GM19467 (cell line): Measurements from ENCODE around the gene MADCAM1.
A peak's percentile ranks its signal among the peaks of the same experiment; 100 is the strongest.

Source experiments
- ATAC-seq: cut with Tn5 transposase; IDR thresholded peaks from one replicate; pipeline ENCODE4 v1.9.1; 2021; ENCODE audit warnings: mild to moderate bottlenecking, moderate library complexity; ENCODE audit not compliant: unreplicated experiment

Gene MADCAM1

DNA sequence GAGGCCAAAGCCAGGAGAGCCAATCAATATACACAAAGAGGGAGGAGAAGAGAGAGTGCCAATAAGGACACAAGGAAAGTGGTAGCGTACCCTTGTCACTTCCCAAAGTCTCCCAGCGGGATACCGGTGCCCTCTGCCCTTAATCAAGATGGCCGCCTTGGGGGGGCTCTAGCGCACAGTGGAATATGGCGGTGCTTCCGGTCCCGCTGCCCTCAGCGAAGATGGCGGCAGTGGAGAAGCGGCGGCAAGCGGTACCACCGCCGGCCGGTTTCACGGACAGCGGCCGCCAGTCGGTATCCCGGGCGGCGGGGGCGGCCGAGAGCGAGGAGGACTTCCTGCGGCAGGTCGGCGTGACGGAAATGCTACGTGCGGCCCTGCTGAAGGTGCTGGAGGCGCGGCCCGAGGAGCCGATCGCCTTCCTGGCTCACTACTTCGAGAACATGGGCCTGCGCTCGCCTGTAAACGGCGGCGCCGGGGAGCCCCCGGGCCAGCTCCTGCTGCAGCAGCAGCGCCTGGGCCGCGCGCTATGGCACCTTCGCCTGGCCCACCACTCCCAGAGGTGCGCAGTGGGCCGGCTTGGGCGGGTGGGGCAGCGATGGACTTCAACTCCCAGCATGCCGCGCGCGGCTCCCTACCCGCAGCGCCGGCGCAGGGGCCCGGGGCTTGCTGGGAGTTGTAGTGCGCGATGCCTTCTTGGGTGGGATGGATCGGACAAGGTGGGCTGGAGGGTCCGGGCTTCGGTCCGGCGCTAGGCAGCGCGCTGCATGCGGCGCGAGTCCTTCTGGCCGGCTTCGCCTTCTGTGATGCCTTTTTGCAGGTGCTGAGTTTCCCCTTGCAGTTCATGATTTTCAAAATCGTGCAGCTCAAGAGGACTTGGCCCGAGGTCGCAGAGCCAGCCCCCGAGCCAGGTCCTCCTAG is 11.3 kb downstream of the MADCAM1 start, which contains the start of gene TPGS1:
TPGS1 (plus strand) TSS at position 212 of the 918 bp plus-strand sequence; CDS start at position 222, 10 bp downstream.
- ATAC-seq = peak; percentile 45

DNA sequence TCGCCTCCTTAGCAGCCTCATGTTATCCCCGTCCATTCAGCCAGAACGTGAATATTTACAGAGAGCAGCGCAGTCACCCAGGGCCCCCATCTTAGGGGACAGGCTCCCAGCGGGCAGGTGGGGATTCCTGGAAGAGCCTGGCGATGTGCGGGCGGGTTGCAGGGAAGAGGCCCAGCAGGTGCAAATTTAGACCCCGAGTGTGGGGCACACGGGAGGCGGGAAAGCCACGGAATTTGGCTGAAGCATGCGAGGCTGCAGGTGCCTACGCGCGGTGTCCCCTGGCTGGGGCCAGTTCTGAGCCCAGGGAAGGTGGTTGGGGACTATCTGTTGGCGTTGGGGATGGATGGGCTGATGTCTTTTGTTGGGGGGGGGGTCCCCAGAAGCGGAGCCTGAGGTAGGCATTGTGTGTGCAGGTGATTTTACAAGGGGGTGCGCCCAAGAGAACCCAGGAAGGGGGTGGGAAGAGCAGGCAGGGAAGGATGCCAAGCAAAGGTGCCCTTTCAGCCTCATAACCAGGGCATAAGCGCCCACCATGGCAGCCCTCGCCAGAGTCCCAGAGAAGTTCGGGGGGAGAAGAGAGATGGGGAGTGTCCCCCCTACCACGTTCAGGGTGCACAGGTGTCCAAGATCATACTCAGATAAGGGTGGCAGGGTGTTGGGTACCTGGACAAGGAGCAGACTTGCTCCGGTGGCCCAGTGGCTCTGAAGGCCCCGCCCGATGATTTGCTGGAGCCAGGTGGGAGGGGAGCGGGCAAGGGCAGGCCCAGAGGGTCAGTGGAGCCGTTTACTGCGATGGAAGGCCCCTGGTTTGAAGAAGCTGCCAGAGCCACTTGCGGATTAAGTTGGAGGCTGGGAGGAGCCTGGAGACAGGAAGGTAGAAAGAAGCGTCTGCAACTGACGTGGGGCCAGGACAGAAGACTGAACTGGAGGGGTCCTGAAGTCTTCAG is 12.2 kb downstream of the MADCAM1 start:
- no peak for ATAC-seq

DNA sequence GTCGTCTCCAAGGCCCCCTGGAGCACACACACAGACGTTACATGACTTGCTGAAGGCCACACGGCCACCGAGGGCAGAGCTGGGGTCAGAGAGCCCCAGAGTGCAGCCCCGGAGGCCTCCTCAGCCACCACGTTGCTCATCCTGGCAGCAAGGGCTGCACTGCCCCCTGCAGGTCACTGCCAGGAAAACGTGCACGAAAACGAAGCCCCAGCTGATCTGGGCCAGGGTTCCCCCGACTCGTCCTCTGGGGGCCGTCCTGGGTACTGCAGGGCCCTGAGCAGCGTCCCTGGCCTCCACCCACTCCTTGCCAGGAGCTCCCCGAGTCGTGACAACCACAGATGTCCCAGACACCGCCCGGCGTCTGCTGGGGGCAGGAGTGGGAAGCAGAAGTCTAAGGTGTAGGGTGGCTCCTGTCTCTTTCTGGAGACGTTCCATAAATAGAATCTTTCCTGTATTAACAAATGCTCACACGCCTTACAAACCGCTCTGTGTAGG is 14.4 kb downstream of the MADCAM1 start:
- ATAC-seq = peak; percentile 30

DNA sequence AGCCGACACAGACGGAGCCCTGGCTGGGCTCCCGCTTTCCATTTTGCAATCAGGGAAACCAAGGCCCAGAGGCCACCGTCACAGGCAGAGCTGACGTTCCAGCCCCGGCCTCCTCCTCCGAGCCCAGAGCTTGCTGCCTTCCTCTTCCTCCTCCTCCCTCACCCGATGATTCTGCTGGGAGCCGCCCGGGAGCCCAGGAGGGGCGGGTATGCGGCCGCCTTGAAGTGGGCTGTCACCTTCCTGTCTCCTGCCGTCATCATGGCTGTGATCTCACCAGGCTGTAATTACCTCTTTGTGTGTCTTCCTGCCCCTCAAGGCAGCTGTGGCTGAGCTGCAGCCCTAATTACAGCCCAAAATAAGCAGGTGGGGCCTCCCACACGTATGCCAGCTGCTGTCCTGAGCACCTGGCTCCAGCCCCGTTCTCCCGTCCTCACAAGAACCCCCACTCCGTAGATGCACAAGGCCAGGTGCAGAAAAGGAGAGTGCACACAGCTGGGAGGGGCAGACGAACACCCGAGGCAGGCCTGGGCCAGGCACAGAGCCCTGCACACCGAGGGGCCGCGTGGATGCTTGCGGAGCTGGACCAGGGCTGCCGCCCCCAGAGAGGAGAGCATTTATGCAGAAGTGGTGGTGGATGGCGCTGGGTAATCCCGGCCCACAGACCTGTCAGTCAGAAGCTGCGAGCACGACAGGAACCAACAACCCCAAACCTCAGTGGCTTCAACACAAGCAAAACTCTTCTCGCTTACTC is 15.0 kb downstream of the MADCAM1 start:
- ATAC-seq = no peak

DNA sequence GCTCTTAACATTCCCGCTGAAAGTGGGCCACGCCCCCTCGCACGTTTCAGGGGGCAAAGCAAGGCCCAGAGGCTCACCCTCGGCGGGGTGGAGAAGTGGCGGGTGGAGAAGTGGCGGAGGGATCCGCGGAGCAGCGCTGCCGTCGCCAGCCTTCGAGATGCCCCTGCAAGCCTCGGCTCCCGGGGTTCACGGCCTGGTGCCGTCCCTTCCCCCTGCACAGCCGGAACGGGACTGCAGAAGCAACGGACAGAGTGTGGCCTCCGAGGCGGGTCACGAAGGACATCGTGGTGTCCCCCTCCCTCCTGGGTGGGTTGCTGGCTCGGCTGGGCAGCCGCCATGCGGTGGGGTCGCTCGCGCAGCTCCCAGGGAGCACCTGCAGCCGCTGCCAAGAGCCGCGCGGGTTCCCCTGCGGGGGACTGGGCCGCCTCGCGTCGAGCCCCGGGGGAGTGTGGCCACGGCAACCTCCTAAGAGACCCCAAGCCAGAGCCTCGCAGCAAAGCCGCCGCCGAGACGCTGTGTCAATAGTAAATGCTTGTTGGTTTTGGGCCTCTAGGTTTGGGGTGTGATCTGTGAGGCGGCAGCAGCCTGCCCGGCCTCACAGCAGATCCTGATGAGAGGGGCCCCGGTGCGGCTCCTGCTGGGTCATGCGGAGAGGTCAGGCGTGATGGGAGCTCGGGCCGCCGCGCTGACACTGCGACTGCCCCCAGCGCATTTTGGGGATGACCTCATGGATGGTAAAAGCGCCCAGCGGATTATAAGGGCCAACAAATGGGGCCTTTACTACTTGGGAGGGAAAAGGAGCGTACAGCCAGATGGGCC is 16.5 kb downstream of the MADCAM1 start:
- no peak for ATAC-seq

DNA sequence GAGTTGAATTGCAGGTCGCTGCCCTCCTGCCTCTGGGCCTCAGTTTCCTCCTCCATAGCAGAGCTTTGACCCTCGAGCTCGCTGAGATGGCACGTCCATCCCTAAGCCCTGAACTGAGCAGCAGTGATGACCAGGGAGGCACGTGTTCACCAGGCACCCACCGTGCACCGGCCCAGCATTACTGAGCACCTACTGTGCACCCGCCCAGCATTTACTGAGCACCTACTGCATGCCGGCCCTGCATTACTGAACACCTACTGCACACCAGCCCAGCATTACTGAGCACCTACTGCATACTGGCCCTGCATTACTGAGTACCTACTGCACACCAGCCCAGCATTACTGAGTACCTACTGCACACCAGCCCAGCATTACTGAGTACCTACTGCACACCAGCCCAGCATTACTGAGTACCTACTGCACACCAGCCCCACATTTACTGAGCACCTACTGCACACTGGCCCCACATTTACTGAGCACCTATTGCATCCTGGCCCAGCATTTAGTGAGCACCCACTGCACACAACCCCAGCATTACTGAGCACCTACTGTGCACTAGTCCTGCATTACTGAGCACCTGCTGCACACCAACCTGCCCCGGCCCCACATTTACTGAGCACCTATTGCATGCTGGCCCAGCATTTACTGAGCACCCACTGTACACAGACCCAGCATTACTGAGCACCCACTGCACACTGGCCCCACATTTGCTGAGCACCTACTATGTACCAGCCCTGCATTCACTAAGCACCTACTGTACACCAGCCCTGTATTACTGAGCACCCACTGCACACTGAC is 17.3 kb downstream of the MADCAM1 start:
- ATAC-seq = no peak

DNA sequence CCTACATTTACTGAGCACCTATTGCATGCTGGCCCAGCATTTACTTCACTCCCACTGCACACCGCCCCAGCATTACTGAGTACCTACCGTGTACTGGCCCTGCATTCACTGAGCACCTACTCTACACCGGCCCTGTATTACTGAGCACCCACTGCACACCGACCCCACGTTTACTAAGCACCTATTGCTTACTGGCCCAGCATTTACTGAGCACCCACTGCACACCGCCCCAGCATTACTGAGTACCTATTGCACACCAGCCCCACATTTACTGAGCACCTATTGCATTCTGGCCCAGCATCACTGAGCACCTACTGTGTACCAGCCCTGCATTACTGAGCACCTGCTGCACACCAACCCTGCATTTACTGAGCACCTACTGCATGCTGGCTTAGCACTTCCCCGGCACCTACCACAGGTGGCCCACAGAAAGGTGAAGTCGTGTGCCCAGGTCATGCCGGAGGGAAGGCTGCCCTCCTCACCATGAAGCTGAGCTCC is 17.9 kb downstream of the MADCAM1 start:
- no peak for ATAC-seq

DNA sequence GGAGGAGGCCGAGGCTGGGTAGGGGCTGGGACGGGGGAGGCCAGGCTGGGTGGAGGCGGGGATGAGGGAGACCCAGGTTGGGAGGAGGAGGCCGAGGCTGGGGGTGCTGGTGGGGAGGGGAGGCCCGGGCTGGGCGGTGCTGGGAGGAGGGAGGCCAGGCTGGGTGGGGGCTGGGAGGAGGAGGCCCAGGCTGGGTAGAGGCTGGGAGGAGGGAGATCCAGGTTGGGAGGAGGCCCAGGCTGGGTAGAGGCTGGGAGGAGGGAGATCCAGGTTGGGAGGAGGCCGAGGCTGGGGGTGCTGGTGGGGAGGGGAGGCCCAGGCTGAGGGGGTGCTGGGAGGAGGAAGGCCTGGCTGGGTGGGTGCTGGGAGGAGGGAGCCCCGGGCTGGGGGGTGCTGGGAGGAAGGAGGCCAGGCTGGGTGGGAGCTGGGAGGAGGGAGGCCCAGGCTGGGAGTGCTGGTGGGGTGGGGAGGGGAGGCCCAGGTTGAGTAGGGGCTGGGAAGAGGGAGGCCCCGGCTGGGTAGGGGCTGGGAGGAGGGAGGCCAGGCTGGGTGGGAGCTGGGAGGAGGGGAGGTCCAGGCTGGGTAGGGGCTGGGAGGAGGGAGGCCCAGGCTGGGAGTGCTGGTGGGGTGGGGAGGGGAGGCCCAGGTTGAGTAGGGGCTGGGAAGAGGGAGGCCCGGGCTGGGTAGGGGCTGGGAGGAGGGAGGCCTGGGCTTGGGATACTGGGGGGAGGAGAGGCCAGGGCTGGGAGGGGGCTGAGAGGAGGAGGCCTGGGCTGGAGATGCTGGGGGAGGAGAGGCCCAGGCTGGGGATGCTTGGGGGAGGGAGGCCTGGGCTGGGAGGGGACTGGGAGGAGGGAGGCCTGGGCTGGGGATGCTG is 21.7 kb downstream of the MADCAM1 start:
- ATAC-seq = no peak

DNA sequence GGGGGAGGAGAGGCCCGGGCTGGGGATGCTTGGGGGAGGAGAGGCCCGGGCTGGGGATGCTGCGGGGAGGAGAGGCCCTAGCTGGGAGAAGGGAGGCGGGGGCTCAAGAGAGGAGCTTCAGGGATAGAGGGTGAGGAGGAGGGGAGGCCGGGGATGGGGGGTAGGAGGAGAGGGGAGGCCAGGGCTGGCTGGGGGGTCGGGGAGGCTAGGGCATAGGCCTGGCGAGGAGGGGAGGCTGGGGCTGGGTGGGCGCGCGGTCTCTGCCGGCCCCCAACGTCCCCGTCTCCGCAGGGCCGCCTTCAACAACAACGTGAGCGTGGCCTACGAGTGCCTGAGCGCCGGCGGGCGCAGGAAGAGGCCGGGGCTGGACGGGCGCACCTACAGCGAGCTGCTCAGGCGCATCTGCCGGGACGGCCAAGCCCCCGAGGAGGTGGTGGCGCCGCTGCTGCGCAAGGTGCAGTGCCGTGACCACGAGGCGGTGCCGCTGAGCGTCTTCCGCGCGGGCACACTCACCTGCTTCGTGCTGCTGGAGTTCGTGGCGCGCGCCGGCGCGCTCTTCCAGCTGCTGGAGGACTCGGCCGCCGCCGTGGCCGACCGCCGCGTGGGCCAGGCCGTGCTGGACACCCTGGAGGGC is 22.4 kb downstream of the MADCAM1 start:
- no peak for ATAC-seq

DNA sequence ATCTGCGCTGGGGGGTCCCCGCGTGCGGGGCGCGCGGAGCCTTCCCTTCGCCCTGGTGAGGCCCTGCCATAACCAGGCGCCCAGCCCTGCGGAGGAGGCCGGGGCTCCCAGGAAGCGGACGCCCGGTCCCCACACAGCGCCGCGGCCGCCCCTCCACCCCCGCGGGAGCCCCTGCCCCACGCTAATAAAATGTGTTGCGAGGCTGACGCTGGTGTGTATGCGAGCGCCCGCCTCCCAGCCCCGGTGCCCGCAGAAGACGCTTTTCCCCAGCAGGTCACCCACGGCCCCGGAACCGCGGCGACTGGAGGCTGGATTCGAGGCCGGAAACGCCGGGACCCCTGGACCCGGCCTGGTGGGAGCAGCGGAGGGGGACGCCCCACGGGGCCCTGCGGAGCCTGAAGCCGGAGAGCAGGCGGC is 23.2 kb downstream of the MADCAM1 start:
- ATAC-seq = no peak

DNA sequence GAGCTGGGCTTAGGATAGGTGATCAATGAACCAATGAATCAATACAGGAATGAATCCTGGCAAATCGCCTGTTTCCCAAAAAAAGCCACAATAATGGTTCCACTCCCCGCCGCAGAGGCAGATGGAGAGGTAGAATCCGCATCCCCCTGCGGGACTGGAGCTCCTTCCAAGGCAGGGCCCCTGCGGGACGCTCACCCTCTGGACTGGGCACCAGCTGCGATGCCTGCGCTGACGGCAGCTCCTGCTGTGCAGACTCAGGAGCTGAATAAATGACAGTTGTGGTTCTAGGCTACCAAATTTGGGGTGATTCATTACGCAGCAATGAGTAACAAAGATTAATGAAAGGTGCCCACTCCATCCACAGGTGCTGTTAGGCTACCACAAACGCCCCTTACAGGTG is 26.4 kb downstream of the MADCAM1 start:
- ATAC-seq = no peak

DNA sequence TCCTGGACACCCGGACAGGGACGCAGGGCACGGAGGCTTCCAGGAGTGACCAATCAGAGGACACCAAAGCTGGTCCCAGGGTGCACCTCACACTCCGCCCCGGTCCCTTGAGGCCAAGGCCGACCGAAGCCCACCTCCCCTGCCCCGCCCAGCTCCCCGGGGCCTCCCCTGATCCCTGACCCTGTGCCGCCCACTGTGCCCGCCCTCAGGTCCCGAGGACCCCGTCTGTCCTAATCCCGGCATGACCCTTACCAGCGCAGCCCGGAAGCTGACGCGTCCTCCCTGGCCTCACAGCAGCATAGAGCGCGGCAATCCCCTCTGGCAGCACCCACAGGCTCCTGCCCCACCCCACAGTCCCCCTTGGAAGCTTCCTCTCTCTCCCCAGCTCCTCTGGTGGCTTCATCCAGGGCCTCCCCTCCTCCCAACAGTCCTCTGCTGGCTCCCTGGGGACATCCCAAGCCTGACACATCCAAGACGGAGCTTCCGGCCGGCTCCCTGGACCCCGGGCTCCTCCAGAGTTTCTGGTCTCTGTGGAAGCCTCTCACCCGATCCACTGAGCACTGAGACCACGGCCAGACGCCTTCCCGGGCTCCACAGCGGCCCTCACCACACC is 27.9 kb downstream of the MADCAM1 start:
- ATAC-seq = no peak

DNA sequence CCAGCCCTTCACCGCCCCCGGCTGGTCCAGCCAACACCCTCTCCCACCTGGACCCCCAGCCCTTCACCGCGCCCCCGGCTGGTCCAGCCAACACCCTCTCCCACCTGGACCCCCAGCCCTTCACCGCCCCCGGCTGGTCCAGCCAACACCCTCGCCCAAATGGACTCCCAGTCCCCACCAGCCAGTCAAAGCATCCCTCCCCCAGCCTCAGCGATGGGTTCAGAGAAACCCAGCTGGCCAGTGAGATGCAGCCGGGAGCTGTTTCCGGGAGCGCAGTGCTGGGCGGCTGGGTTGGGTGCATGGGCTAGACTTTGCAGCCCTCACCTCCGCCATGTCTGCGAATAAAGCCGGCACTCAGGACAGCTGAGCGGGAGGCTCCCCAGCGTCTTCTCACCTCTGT is 28.7 kb downstream of the MADCAM1 start:
- ATAC-seq = no peak

DNA sequence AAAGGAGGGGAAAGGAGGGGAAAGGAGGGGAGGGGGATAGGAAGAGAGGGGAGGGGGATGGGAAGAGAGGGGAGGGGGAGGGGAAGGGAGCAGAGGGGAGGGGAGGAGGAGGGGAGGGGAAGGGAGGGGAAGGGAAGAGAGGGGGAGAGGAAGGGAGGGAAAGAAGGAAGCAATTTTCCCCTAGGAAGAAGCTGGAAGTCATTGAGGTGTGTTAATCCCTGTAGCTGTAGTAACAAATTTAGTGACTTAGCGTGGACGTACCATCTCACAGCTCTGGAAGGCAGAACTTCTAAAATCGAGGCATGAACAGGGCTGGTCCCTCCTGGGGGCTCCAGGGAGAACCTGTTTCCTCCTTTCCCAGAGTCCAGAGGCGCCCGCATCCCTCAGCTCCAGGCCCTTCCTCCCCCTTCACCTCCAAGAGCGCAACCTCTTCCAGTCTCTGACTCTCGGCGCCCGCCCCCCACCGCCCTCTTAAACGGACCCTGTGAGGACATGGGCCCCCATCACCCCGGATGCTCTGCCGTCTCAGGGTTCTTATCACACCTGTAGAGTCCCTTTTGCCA is 29.7 kb downstream of the MADCAM1 start:
- ATAC-seq = no peak

DNA sequence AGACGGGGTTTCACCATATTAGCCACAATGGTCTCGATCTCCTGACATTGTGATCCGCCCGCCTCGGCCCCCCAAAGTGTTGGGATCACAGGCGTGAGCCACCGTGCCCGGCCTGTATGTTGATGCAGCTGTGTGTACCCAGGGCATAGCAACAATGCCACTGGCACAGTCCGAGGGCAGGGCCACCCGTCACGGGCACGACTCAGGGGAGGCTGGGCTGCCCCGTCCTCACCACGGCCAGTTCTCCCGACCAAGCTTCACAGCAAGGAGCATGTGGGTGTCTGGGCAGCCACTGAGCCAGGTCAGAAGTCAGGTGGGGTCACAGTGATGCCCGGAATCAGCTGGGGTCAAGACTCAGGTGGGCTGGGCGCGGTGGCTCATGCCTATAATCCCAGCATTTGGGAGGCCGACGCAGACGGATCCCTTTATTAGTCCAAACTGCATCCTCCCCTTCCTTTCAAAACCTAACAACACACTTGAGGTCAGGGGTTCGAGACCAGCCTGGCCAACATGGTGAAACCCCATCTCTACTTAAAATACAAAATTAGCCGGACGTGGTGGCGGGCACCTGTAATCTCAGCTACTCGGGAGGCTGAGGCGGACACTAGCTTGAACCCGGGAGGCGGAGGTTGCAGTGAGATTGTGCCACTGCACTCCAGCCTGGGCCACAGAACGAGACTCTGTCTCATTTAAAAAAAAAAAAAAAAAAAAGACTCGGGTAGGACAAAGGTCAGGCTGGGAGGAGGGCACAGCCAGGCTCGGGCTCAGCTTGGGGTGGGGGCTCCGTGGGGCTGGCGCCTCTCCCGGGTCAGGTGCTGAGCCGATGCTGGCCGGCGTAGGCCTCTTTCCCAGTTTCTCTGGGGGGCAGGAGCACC is 34.1 kb downstream of the MADCAM1 start:
- no peak for ATAC-seq
